Choroid plexus epithelial cell (primary cell): ENCODE results near the gene CDC42BPB.

Experiments
- DNase-seq: peaks from one replicate; pipeline ENCODE4 v3.0.0-alpha.2; 2010; ENCODE audit warnings: low read depth
- H3K4me3 ChIP-seq: 2 replicates; pipeline ENCODE4 v1.5.1; 2011; ENCODE audit warnings: low read depth, mild to moderate bottlenecking, control low read depth, low read length, moderate library complexity
- TF ChIP-seq, protein P1 (sequence below): conservative IDR thresholded peaks from 2 replicates; pipeline ENCODE4 v1.5.1; 2011; ENCODE audit warnings: low read depth, mild to moderate bottlenecking, control low read depth, inconsistent platforms, low read length, moderate library complexity

CDC42BPB gene

DNA sequence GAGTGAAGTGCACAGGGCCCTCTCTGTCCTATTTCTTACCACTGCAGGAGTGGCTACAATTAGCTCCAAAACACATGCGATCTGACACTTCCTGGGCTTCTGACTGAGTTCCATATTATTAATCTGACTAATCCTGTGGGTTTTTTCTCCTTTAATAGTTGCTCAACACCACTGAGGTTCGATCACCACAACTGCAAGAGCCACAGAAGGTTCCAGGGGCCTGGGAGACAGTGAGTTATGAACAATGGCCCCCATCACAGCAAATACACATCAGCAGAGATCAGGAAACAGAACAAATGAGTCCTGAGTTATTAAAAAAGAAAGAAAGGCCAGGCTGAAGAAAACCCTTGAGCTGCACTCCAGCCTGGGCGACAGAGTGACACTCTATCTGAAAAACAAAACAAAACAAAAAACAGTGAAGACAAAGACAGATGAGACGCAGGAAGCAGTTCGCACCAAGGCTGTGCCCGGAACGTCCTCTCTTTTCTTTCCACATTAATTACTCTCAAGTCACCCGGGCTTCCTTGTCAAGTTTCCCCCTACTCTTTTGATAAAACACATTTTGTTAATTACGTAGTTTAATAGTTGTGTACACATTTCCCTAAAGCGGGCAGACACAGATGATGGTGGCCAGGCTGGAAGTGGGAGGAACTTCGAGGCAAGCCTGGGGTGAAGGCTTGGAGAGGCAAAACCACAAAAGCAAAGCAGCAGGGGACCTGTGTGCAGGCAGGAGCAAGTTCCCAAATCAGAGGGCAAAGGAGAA lies 42.7 kb downstream of the CDC42BPB start:
- DNase-seq: peak; percentile 66
- TF ChIP-seq, protein P1, sequence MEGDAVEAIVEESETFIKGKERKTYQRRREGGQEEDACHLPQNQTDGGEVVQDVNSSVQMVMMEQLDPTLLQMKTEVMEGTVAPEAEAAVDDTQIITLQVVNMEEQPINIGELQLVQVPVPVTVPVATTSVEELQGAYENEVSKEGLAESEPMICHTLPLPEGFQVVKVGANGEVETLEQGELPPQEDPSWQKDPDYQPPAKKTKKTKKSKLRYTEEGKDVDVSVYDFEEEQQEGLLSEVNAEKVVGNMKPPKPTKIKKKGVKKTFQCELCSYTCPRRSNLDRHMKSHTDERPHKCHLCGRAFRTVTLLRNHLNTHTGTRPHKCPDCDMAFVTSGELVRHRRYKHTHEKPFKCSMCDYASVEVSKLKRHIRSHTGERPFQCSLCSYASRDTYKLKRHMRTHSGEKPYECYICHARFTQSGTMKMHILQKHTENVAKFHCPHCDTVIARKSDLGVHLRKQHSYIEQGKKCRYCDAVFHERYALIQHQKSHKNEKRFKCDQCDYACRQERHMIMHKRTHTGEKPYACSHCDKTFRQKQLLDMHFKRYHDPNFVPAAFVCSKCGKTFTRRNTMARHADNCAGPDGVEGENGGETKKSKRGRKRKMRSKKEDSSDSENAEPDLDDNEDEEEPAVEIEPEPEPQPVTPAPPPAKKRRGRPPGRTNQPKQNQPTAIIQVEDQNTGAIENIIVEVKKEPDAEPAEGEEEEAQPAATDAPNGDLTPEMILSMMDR: no peak
- H3K4me3 ChIP-seq: no peak overlapping the region

DNA sequence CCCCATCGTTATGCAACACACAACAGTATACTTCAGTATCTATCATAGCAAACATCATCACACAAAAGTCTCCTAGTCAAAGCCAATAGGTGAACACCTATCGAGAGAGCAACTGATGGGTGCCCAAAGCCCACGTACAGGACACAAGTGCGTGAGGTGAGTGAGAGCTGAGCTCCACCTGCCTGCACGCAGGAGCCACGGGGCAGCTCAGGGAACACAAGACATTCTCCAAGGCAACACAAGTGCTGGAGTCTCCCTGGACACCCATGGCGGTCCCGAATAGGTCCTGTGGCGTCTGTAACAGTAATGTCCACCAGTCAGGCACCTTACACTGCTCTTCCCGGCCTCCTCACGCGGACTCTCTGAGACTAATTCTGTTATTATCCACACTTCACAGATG lies 44.3 kb downstream of the CDC42BPB start:
- H3K4me3 ChIP-seq: no peak overlapping the region
- no peak for DNase-seq
- TF ChIP-seq, protein P1: no peak

DNA sequence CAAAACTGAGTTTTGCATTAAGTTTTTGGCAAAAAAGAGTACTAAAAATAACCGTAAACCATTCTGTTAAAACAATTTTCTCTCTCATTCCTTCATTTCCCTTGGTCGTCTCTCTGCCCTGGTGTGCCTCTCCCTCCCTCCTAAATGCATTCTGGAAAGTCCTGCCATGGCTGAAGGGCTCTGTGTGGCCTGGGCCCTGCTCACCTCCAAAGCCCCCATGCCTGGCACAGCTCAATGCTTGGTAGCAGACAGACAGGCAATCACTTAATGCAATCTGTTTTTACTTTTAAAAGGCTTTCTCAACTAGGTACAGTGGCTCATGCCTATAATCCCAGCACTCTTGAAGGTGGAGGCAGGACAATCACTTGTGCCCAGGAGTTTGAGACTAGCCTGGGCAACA lies 47.8 kb downstream of the CDC42BPB start:
- no peak overlapping the region for H3K4me3 ChIP-seq
- no peak for DNase-seq
- TF ChIP-seq, protein P1: no peak

DNA sequence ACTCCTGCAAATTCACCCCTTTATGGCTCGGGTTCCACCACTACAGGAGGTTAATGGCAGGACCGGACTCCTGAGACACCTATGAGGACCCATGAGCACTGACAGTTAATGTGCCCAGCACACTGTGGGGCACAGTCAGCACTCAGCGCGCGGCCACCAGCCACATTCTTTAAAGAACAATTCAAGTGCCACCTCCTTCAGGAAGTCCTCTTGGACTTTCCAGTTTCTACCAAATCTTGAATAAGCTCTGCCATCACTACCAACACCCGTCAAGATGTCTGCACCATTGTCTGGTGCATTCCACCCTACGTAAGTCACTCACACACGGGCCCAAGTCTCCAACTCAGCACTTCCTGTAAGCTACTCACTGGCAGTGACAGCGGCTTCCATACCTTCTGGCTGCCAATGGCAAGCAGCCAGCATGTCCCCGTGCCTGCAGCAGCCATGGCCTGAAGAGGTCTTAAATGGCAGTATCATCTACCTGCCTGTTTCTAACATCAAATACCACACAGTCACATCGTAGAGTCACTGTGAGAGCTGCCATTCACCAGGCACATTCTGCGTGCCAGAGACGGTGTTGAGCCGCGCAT lies 48.5 kb downstream of the CDC42BPB start:
- TF ChIP-seq, protein P1: no peak
- DNase-seq: peak; percentile 48
- H3K4me3 ChIP-seq: no peak overlapping the region

DNA sequence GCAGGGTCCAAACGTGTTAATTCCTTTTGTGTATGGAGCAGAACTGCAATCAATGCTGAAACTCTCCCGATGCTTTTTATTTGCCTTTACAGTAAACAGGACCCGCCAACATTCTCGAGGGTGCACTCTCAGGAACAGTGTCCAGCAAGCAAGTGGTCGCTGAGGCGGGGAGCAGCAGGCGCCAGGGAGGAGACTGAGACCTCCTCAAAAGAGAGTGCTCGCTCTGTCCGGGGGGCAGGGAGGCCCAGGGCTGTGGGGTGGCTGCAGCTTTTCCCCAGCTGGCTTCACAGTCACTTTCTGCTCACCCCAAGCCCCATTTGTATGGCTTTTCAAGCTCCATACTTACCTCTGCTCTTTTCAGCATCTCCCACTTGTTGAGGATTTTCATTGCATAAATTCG lies 49.2 kb downstream of the CDC42BPB start:
- TF ChIP-seq, protein P1: no peak
- DNase-seq: no peak

DNA sequence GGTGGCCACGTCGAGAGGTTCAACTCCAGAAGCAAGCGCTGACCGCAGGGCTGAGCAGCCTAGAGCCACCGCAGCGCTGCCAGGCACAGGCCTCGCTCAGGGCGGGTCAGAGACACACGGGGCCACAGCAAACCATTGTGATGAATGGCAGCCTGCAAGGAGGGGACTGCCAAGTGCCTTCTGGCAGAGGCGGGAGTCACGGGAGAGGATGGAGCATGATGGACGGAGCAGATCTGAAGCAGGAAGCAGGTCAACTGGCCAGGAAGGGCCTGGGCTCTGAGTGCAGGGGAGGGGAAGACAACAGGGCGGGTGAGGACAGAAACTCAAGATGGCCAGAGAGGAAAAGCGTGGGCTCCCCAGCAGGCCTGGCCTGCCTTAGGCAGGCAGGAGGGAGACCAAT lies 49.8 kb downstream of the CDC42BPB start:
- no peak for DNase-seq
- no peak overlapping the region for H3K4me3 ChIP-seq
- TF ChIP-seq, protein P1: no peak

More for the DNA sequence above, 49.2 kb downstream of the CDC42BPB start:
- H3K4me3 ChIP-seq: no peak overlapping the region
